Lung (tissue), 12 donors: ENCODE results near the gene PARVB. TPM values are rescaled to one million over a fixed set of nuclear protein-coding genes. Genes with fewer than 3 reads are reported as not detected.

ENCODE experiments used
- ATAC-seq: fragments of 200-7000 bp; cut with Tn5 transposase; one replicate; pipeline ENCODE4 v1.9.1; 2020; ENCODE audit warnings: moderate number of reproducible peaks; ENCODE audit not compliant: insufficient read depth, low FRiP score
- DNase-seq, 3 donors: peaks; one replicate each; pipeline ENCODE4 v3.0.0-alpha.2; 2013 to 2017
- H3K27ac ChIP-seq, 2 donors: one replicate each; pipeline ENCODE4 v1.5.1; 2013; ENCODE audit warnings: mild to moderate bottlenecking in 2 of 2, moderate library complexity in 2 of 2, control low read depth in 1 of 2, inconsistent platforms in 1 of 2, low read depth in 1 of 2, low read length in 1 of 2
- H3K27me3 ChIP-seq, 3 donors: one replicate each; pipeline ENCODE4 v1.5.1; 2013; ENCODE audit warnings: low read length in 2 of 3; ENCODE audit not compliant: control insufficient read depth in 3 of 3, insufficient read depth in 3 of 3
- H3K36me3 ChIP-seq, 4 donors: one replicate each; pipeline ENCODE4 v1.5.1; 2013; ENCODE audit warnings: low read length in 4 of 4, mild to moderate bottlenecking in 1 of 4, moderate library complexity in 1 of 4; ENCODE audit not compliant: control insufficient read depth in 4 of 4, insufficient read depth in 4 of 4
- H3K4me1 ChIP-seq, 5 donors: one replicate each; pipeline ENCODE4 v1.5.1; 2013; ENCODE audit warnings: low read length in 5 of 5, mild to moderate bottlenecking in 2 of 5, moderate library complexity in 1 of 5; ENCODE audit not compliant: control insufficient read depth in 5 of 5, insufficient read depth in 5 of 5
- H3K4me3 ChIP-seq: one replicate; pipeline ENCODE4 v1.5.1; 2013; ENCODE audit warnings: mild to moderate bottlenecking, control low read depth, moderate library complexity
- H3K9ac ChIP-seq, 2 donors: one replicate each; pipeline ENCODE4 v1.5.1; 2013; ENCODE audit warnings: low read length in 2 of 2, control low read depth in 1 of 2; ENCODE audit not compliant: insufficient read depth in 1 of 2
- H3K9me3 ChIP-seq, 4 donors: one replicate each; pipeline ENCODE4 v1.5.1; 2013; ENCODE audit warnings: low read length in 3 of 4, mild to moderate bottlenecking in 1 of 4, moderate library complexity in 1 of 4; ENCODE audit not compliant: control insufficient read depth in 4 of 4, insufficient read depth in 3 of 4
- CTCF ChIP-seq: IDR thresholded peaks from 2 replicates; pipeline ENCODE4 v1.5.1; 2012; ENCODE audit warnings: mild to moderate bottlenecking; ENCODE audit errors: control extremely low read depth, extremely low read depth
- WGBS, 2 donors: extraction: QIAGEN DNeasy Blood & Tissue Kit; methylation state at CpG; one replicate each; pipeline ENCODE4 v1.1.7; 2013; 5-methylcytosine and 5-hydroxymethylcytosine counted together
- polyA plus RNA-seq, 2 donors: library from polyadenylated mRNA; stranded (reverse); fragments of 200-250 nt; gene quantifications; one replicate each; pipeline ENCODE4 v1.2.1, GENCODE V29; 2013
- total RNA-seq, 2 donors: library from RNA; depleted of rRNA in 1 of 2; stranded (reverse); fragments of >200 nt in 1 of 2; gene quantifications; one replicate each; pipeline ENCODE4 v1.2.1, GENCODE V29; 2014 to 2021
- donor health status: control.
- donor health status: control.
- donor health status: Bipolar disorder and iron deficiency.
- donor health status: healthy.
- donor health status: DM: yes; HTN: yes; CAD: no.

Gene PARVB
- total and polyA plus RNA-seq, 4 donors: 16.9 to 64.2 (median 49.7) TPM

- H3K9ac ChIP-seq: no peak overlapping the region
- H3K9me3 ChIP-seq: no peaks in the 10 kb centered on the region
- TF ChIP-seq CTCF: no peak
- H3K4me3 ChIP-seq: no peak overlapping the region
- DNase-seq: peak; percentile 27 to 51 (median 34)
- peaks cover 0 to 12% (median 0%) of the 10 kb centered on the region in 5 donors for H3K4me1 ChIP-seq
- WGBS, 2 donors: 67 to 84% methylated on average over 11 of the region's 11 CpGs
- H3K27me3 ChIP-seq: peaks cover 0 to 3% (median 0%) of the 10 kb centered on the region in 3 donors
- H3K36me3 ChIP-seq: peaks cover 0 to 5% (median 0%) of the 10 kb centered on the region in 4 donors
- no peak for ATAC-seq
- H3K27ac ChIP-seq: no peak overlapping the region
Observed at GRCh38 chr22:44202261-44202789, 178.2 kb downstream of the PARVB start.

GRCh38 chr22:44203203-44203602, 179.1 kb downstream of the PARVB start:
- WGBS, 2 donors: 57 to 70% methylated on average over 6 of the region's 6 CpGs
- DNase-seq: no peak

GRCh38 chr22:44204739-44205515, 180.8 kb downstream of the PARVB start:
- Histone ChIP-seq H3K4me3 (no peak overlapping the region), H3K9me3 (peaks cover 0 to 5% (median 0%) of the 10 kb centered on the region in 4 donors), H3K27me3 (peaks cover 0 to 3% (median 0%) of the 10 kb centered on the region in 3 donors), H3K4me1 (peaks cover 0 to 12% (median 0%) of the 10 kb centered on the region in 5 donors), H3K27ac (no peak overlapping the region), H3K9ac (no peak overlapping the region), H3K36me3 (peaks cover 0 to 5% (median 0%) of the 10 kb centered on the region in 4 donors)
- TF ChIP-seq CTCF: no peak
- ATAC-seq: no peak
- DNase-seq: no peak
- WGBS, 2 donors: 89% methylated on average over 16 of the region's 16 CpGs

More at GRCh38 chr22:44203203-44203602, 179.1 kb downstream of the PARVB start:
- H3K27me3 ChIP-seq: peaks cover 0 to 3% (median 0%) of the 10 kb centered on the region in 3 donors
- H3K36me3 ChIP-seq: peaks cover 0 to 5% (median 0%) of the 10 kb centered on the region in 4 donors
- ATAC-seq: no peak
- no peak overlapping the region for H3K27ac ChIP-seq
- no peak for TF ChIP-seq CTCF
- H3K9ac ChIP-seq: no peak overlapping the region
- no peaks in the 10 kb centered on the region for H3K9me3 ChIP-seq
- peaks cover 0 to 12% (median 0%) of the 10 kb centered on the region in 5 donors for H3K4me1 ChIP-seq
- H3K4me3 ChIP-seq: no peak overlapping the region
